ENCODE measurements around the gene TCN2.

Gene TCN2

GRCh38 chr22:30655532-30655931 lies 48.6 kb downstream of the TCN2 start:
- no peak overlapping the region for H3K27ac ChIP-seq (ENCODE audit: low read length)
- TF ChIP-seq EZH2 (IDR thresholded peaks at IDR 0.05; ENCODE audit: borderline replicate concordance, low read depth, low read length, severe bottlenecking) = no peak
- no peak for TF ChIP-seq CTCF (IDR thresholded peaks at IDR 0.05; ENCODE audit: borderline replicate concordance, extremely low read depth, low read length, poor library complexity, severe bottlenecking)
- no peaks in the 10 kb centered on the region for H3K36me3 ChIP-seq (ENCODE audit: insufficient read depth, low read length)
- no peaks in the 10 kb centered on the region for H4K20me1 ChIP-seq (ENCODE audit: insufficient read depth, low read length)
- no peaks in the 10 kb centered on the region for H3K27me3 ChIP-seq (ENCODE audit: insufficient read depth, low read length, poor library complexity)
- no peaks in the 10 kb centered on the region for H3K4me1 ChIP-seq (ENCODE audit: insufficient read depth, low read length)
- no peak for DNase-seq
- no peak overlapping the region for H2AFZ ChIP-seq (ENCODE audit: low read depth, low read length)
- H3K9me3 ChIP-seq (ENCODE audit: insufficient read depth, low read length, severe bottlenecking) = no peaks in the 10 kb centered on the region
- no peak overlapping the region for H3K9ac ChIP-seq (ENCODE audit: low read depth, low read length)
- no peaks in the 10 kb centered on the region for H3K79me2 ChIP-seq (ENCODE audit: insufficient read depth, low read length)
- H3K4me3 ChIP-seq (ENCODE audit: low read depth in 1 of 2, low read length in 2 of 2) = no peak overlapping the region
- H3K4me2 ChIP-seq (ENCODE audit: insufficient read depth, low read length) = no peak overlapping the region
- ATAC-seq (ENCODE audit: insufficient read depth, low read depth) = no peak

- no peak for ATAC-seq (ENCODE audit: insufficient read depth, low read depth)
These were observed 55.1 kb downstream of the TCN2 start for GRCh38 chr22:30662040-30662439.

GRCh38 chr22:30664798-30665197 lies 57.8 kb downstream of the TCN2 start:
- H3K4me3 ChIP-seq (ENCODE audit: low read depth in 1 of 2, low read length in 2 of 2) = no peak overlapping the region
- H3K27me3 ChIP-seq (ENCODE audit: insufficient read depth, low read length, poor library complexity) = peaks cover 6% of the 10 kb centered on the region
- H4K20me1 ChIP-seq (ENCODE audit: insufficient read depth, low read length) = no peaks in the 10 kb centered on the region; the same call in none of the 2 replicates
- no peak overlapping the region for H2AFZ ChIP-seq (ENCODE audit: low read depth, low read length)
- H3K4me1 ChIP-seq (ENCODE audit: insufficient read depth, low read length) = peaks cover 23% of the 10 kb centered on the region
- no peak overlapping the region for H3K4me2 ChIP-seq (ENCODE audit: insufficient read depth, low read length)
- DNase-seq (no peak), ATAC-seq (ENCODE audit: insufficient read depth, low read depth) (no peak)
- TF ChIP-seq CTCF (IDR thresholded peaks at IDR 0.05; ENCODE audit: borderline replicate concordance, extremely low read depth, low read length, poor library complexity, severe bottlenecking) (no peak), EZH2 (IDR thresholded peaks at IDR 0.05; ENCODE audit: borderline replicate concordance, low read depth, low read length, severe bottlenecking) (no peak)
- no peaks in the 10 kb centered on the region for H3K9me3 ChIP-seq (ENCODE audit: insufficient read depth, low read length, severe bottlenecking)
- peaks cover 6% of the 10 kb centered on the region for H3K36me3 ChIP-seq (ENCODE audit: insufficient read depth, low read length)
- H3K9ac ChIP-seq (ENCODE audit: low read depth, low read length) = no peak overlapping the region
- no peaks in the 10 kb centered on the region for H3K79me2 ChIP-seq (ENCODE audit: insufficient read depth, low read length)
- H3K27ac ChIP-seq (ENCODE audit: low read length) = no peak overlapping the region

More at GRCh38 chr22:30662040-30662439, 55.1 kb downstream of the TCN2 start:
- Histone ChIP-seq H4K20me1 (ENCODE audit: insufficient read depth, low read length) (no peaks in the 10 kb centered on the region; the same call in none of the 2 replicates), H3K4me3 (ENCODE audit: low read depth in 1 of 2, low read length in 2 of 2) (no peak overlapping the region), H3K27me3 (ENCODE audit: insufficient read depth, low read length, poor library complexity) (no peaks in the 10 kb centered on the region), H3K4me2 (ENCODE audit: insufficient read depth, low read length) (no peak overlapping the region), H3K79me2 (ENCODE audit: insufficient read depth, low read length) (no peaks in the 10 kb centered on the region), H3K27ac (ENCODE audit: low read length) (no peak overlapping the region), H3K9ac (ENCODE audit: low read depth, low read length) (no peak overlapping the region), H3K36me3 (ENCODE audit: insufficient read depth, low read length) (peaks cover 6% of the 10 kb centered on the region), H3K4me1 (ENCODE audit: insufficient read depth, low read length) (peaks cover 11% of the 10 kb centered on the region), H2AFZ (ENCODE audit: low read depth, low read length) (no peak overlapping the region), H3K9me3 (ENCODE audit: insufficient read depth, low read length, severe bottlenecking) (no peaks in the 10 kb centered on the region)
- TF ChIP-seq CTCF (IDR thresholded peaks at IDR 0.05; ENCODE audit: borderline replicate concordance, extremely low read depth, low read length, poor library complexity, severe bottlenecking) = no peak
- DNase-seq = no peak

GRCh38 chr22:30665266-30665665 lies 58.3 kb downstream of the TCN2 start:
- no peak overlapping the region for H2AFZ ChIP-seq (ENCODE audit: low read depth, low read length)
- ATAC-seq (ENCODE audit: insufficient read depth, low read depth) (no peak), DNase-seq (no peak)
- H3K27ac ChIP-seq (ENCODE audit: low read length) = no peak overlapping the region
- H3K9ac ChIP-seq (ENCODE audit: low read depth, low read length) = no peak overlapping the region
- H3K4me1 ChIP-seq (ENCODE audit: insufficient read depth, low read length) = peaks cover 23% of the 10 kb centered on the region
- no peaks in the 10 kb centered on the region for H3K9me3 ChIP-seq (ENCODE audit: insufficient read depth, low read length, severe bottlenecking)
- H3K4me3 ChIP-seq (ENCODE audit: low read depth in 1 of 2, low read length in 2 of 2) = no peak overlapping the region
- H4K20me1 ChIP-seq (ENCODE audit: insufficient read depth, low read length) = no peaks in the 10 kb centered on the region; the same call in none of the 2 replicates
- peaks cover 6% of the 10 kb centered on the region for H3K27me3 ChIP-seq (ENCODE audit: insufficient read depth, low read length, poor library complexity)
- peaks cover 6% of the 10 kb centered on the region for H3K36me3 ChIP-seq (ENCODE audit: insufficient read depth, low read length)
- TF ChIP-seq EZH2 (IDR thresholded peaks at IDR 0.05; ENCODE audit: borderline replicate concordance, low read depth, low read length, severe bottlenecking) (no peak), CTCF (IDR thresholded peaks at IDR 0.05; ENCODE audit: borderline replicate concordance, extremely low read depth, low read length, poor library complexity, severe bottlenecking) (no peak)
- H3K4me2 ChIP-seq (ENCODE audit: insufficient read depth, low read length) = no peak overlapping the region
- no peaks in the 10 kb centered on the region for H3K79me2 ChIP-seq (ENCODE audit: insufficient read depth, low read length)

All from DND-41 (cell line).